ENCODE data around the gene NPAS2.

NPAS2 gene

GRCh38 chr2:100923461-100924060, 103.6 kb downstream of the NPAS2 start:
- DNase-seq (ENCODE audit: low read depth): no peak
- TF ChIP-seq CTCF (conservative IDR thresholded peaks at IDR 0.05; ENCODE audit: control insufficient read depth, insufficient read depth, low read depth, low read length): no peak
- H3K4me3 ChIP-seq (ENCODE audit: control insufficient read depth, low read depth, low read length): no peak overlapping the region

GRCh38 chr2:100924122-100924519, 104.2 kb downstream of the NPAS2 start:
- H3K4me3 ChIP-seq (ENCODE audit: control insufficient read depth, low read depth, low read length): no peak overlapping the region
- DNase-seq (ENCODE audit: low read depth): no peak
- TF ChIP-seq CTCF (conservative IDR thresholded peaks at IDR 0.05; ENCODE audit: control insufficient read depth, insufficient read depth, low read depth, low read length): no peak

- DNase-seq (ENCODE audit: low read depth): peak; percentile 80
- H3K4me3 ChIP-seq (ENCODE audit: control insufficient read depth, low read depth, low read length): peak overlapping the region; percentile 30
- TF ChIP-seq CTCF (conservative IDR thresholded peaks at IDR 0.05; ENCODE audit: control insufficient read depth, insufficient read depth, low read depth, low read length): no peak
Observed at GRCh38 chr2:100924520-100925451, 104.8 kb downstream of the NPAS2 start.

GRCh38 chr2:100928235-100928634, 108.3 kb downstream of the NPAS2 start:
- no peak overlapping the region for H3K4me3 ChIP-seq (ENCODE audit: control insufficient read depth, low read depth, low read length)
- DNase-seq (ENCODE audit: low read depth): no peak
- TF ChIP-seq CTCF (conservative IDR thresholded peaks at IDR 0.05; ENCODE audit: control insufficient read depth, insufficient read depth, low read depth, low read length): no peak

GRCh38 chr2:100929147-100929546, 109.2 kb downstream of the NPAS2 start:
- TF ChIP-seq CTCF (conservative IDR thresholded peaks at IDR 0.05; ENCODE audit: control insufficient read depth, insufficient read depth, low read depth, low read length): no peak
- H3K4me3 ChIP-seq (ENCODE audit: control insufficient read depth, low read depth, low read length): no peak overlapping the region
- DNase-seq (ENCODE audit: low read depth): no peak

GRCh38 chr2:100934504-100935371, 114.8 kb downstream of the NPAS2 start:
- no peak overlapping the region for H3K4me3 ChIP-seq (ENCODE audit: control insufficient read depth, low read depth, low read length)
- no peak for DNase-seq (ENCODE audit: low read depth)
- TF ChIP-seq CTCF (conservative IDR thresholded peaks at IDR 0.05; ENCODE audit: control insufficient read depth, insufficient read depth, low read depth, low read length): no peak
